Stimulated activated CD4-positive, alpha-beta T cell treated with anti-CD3 and anti-CD28 coated beads, TNF-alpha, amount 100 ng/mL, for 4 hours (primary cell): ENCODE measurements around the gene HPCAL1.

Experiments
- DNase-seq, 3 experiments: peaks; one replicate each; pipeline ENCODE4 v3.0.0-alpha.2; 2020; ENCODE audit warnings: low read depth in 3 of 3

Gene HPCAL1

GRCh38 chr2:10269291-10269690, 33.4 kb upstream of the HPCAL1 start:
- DNase-seq, result no peak

- no peak for DNase-seq
Measured at GRCh38 chr2:10269711-10270610, 32.7 kb upstream of the HPCAL1 start.

DNA sequence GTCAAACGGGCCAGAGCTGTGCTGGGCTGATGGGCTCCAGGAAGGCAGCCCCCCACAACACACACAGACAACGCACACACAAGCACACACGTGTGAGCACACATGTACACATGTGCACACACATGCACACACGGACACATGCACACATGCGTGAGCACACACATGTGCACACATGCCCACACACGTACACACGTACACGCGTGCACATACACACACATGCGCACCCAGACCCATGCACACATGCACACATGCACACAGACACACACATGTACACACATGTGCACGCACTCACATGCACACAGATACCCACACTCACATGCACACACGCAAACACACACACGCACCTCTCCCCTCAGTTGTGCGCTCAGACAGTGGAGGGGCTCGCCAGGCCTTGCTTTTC, 31.2 kb upstream of the HPCAL1 start:
- no peak for DNase-seq

DNA sequence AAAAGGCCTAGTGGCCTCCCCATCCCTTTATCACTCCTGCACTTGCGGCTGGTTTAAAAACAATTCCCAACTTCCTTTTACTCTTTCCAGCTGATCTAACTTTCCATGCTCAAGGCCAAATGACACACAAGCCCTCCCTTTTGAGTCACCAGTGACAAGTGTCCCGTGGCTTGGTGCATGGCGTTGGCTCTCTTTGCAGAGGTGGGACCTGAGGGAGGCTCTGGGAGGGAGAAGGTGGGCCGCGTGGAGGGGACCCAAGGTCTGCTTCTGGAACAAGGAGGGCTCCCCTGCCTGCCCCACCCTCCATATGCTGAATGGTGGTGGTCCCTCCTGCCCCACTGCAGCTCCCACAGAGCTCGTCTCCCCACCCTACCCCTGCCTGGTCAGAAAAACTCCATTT, 30.8 kb upstream of the HPCAL1 start:
- DNase-seq, result no peak

- no peak for DNase-seq
Measured at GRCh38 chr2:10272464-10272863, 30.2 kb upstream of the HPCAL1 start.

GRCh38 chr2:10273215-10274175, 29.2 kb upstream of the HPCAL1 start:
- DNase-seq, result no peak

GRCh38 chr2:10274376-10274775, 28.3 kb upstream of the HPCAL1 start:
- DNase-seq, result no peak

GRCh38 chr2:10274983-10275802, 27.5 kb upstream of the HPCAL1 start:
- no peak for DNase-seq

- DNase-seq, result no peak
Measured at GRCh38 chr2:10276481-10277292, 26.0 kb upstream of the HPCAL1 start.

DNA sequence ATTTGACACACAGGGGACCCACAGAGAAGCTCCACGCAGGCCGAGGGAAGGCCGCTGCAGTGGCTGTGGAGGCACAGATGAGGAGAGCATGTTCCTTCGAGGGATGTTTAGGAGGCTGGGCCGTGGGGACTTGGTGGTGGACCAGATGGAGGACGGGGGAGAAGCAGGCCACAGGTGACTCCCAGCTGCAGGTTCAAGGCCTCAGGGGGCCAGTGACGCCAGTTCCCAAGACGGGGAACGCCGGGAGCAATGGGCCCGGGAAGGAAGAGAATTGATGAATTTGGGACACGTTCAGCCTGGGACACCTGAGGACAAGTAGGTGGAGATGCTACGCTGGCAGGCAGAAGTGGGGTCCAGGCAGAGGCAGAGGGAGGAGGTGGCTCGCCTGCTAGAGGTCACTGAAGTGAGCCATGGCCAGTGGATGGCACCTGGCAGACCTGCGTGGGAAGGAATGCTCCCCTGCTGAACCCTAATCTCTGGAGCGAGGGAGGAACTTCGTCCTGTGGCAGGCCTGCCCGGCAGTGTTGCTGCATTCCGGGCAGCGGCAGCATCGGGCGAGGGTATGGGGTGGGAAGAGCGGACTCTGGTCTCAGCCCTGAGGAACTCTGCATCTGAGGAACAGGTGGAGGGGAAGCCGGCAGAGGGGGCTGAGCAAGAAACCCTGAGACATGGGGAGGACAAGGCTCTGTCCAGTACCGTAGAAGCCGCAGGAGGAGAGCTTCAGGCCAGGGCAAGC, 25.2 kb upstream of the HPCAL1 start:
- DNase-seq, result no peak

GRCh38 chr2:10278029-10278762, 24.5 kb upstream of the HPCAL1 start:
- no peak for DNase-seq

DNA sequence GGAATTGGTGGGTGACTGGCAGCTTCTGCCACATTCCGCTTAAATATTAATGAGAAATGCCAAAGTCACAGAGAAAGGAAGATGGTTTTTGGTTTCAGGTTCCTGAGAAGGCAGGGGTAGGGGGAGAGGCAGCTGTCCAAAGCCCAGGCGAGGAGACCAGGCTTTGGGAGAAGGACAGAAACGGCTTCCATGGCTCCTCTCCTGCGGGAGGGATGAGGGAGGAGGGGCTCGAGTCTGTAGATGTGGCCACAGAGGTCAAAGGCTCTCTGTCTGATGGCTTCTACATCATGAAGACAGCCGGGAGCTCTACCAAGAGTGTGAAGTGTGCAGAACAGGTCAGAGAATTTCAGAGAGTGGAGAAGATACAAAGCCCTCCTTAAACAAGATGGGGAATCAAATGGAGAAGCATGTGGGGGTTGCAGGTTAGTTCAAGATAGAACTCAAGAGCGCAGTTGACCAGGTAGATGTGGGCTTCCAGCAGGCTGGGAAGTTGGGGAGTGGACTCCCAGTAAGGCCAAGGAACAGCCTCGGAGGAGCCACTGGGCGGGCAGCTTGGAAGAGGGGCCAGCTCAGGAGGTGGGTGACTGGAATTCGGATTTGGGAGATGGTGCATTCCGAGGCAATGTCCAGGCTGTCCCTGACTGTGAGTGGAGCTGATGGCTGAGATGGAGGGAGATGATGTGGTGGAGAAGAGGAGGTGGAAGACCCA, 23.8 kb upstream of the HPCAL1 start:
- DNase-seq, result no peak

DNA sequence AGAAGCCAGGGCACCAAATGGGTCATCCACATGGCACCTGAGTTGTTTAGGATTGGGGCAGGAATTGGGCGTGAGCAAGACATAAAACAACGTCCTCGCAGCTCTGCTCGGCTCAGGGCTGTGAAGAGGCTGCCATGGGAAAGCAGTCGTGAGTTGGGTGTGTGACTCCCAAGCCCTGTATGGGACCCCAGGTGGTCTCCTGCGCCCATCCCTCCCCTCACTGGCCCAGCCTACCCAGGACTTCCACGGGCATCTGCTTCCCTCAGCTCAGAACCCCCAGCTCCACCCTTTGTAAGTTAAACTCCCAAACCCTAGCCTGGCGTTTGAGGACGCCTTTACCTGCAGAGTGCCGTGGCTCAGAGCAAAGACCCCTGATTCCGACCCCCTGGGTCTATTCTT, 23.2 kb upstream of the HPCAL1 start:
- no peak for DNase-seq

DNA sequence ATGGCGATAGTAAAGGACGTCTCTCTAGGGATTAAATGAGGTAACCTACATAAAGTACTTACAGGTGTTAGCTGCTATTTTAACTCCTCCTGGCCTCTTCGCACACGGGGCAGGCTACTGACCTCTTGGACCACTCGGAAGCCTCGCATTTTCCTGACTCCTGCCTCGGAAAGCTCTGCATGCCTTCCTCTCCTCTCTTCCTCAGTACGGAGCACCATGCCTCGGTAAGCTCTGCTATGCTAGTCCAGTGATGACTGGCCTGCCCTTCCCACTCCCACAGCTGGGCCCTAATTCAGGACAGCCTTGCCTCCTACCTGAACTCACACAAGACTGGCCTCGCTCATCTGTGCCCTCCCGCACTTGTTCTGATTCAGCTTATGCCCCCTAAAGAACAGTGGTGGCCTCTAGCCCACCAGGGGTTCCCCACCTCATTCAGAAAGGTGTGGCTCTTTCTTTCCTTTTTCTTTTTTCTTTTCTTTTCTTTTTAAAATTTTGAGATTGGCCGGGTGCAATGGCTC, 22.7 kb upstream of the HPCAL1 start:
- no peak for DNase-seq

- no peak for DNase-seq
Measured at GRCh38 chr2:10281891-10282290, 20.8 kb upstream of the HPCAL1 start.

- DNase-seq, result no peak
Measured at GRCh38 chr2:10282611-10283105, 20.0 kb upstream of the HPCAL1 start.

- DNase-seq, result no peak
Measured at GRCh38 chr2:10283106-10284062, 19.3 kb upstream of the HPCAL1 start.
